ENCODE data around the gene CD52.
"Not testable (repeated sequence)": the region's sequence is repeated elsewhere in the genome, so short reads cannot be mapped to it uniquely, and the experiment has no call there.

The CD52 gene

GRCh38 chr1:26297791-26298124, 20.0 kb upstream of the CD52 start:
- DNase-seq (ENCODE audit: low read depth in 3 of 3, low spot score in 1 of 3), result no peak

- no peak for DNase-seq (ENCODE audit: low read depth in 3 of 3, low spot score in 1 of 3)
Observed at GRCh38 chr1:26300578-26301275, 17.0 kb upstream of the CD52 start.

DNA sequence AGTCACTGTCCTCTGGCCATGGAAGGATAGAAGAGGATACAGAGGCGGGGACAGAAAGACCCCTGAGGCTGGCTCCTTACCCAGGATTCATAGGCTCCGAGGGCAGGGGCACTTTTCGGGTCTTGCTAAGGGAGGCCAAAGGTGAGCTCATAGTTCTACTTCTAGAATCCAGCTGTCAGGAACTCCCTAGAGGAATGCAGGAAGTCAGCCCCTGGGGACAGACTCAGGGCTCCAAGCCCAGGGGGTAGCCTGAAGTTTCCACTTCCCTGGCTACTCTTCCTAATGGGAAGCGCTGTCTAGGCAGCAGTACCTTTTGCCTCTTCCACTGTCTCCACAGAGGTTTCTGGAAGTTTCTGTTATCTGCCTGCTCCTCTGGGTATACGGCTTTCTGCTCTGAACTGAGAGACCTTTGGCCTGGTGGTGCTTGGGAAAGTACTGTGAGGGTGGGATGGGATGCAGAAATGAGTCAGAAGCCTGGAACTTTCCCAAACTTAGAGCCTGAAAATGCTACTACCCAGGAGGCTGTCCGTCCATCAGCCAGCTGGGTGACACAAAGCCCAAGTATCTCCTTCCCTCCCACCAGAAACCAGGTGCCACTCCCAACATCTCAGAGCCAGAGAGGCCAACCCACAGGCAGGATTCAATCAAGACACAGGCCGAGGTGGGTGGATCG, 14.9 kb upstream of the CD52 start:
- DNase-seq (ENCODE audit: low read depth in 3 of 3, low spot score in 1 of 3), result no peak

DNA sequence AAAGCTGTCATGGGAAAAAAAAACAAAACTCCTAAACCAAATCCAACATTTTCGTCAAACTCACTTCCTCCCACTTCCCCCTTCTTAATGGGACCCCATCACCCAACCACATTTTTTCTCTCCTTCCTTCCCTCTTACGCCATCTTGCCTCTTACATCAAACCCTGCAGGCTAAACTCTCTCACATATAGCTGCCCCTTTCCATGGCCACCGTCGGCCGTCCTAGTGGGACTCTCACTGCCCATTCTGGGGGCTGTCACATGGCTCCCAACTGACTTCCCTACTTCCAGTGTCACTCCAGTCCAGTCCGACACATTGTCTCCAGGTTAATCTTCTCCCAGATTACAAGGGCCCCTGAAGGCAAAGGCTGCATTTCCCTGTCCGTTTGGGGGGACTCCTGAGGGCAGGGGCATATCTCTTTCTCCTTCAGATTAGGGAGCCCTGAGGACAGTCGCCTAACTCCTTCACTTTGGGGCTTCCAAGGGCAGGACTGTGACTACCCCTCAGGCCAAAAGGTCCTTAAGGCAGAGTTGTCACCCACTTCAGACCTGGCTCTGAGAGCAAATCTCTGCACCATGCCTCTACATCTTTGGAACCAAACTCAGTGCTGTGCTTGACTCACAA, 12.0 kb upstream of the CD52 start:
- DNase-seq (ENCODE audit: low read depth in 3 of 3, low spot score in 1 of 3), result no peak

GRCh38 chr1:26306290-26307229, 11.2 kb upstream of the CD52 start, which contains the start of gene UBXN11:
Gene UBXN11 (minus strand): TSS chr1:26306636. CDS start chr1:26302883, 3,753 bp downstream.
- peak; percentile 73 to 84 (median 80) for DNase-seq (ENCODE audit: low read depth in 3 of 3, low spot score in 1 of 3)

DNA sequence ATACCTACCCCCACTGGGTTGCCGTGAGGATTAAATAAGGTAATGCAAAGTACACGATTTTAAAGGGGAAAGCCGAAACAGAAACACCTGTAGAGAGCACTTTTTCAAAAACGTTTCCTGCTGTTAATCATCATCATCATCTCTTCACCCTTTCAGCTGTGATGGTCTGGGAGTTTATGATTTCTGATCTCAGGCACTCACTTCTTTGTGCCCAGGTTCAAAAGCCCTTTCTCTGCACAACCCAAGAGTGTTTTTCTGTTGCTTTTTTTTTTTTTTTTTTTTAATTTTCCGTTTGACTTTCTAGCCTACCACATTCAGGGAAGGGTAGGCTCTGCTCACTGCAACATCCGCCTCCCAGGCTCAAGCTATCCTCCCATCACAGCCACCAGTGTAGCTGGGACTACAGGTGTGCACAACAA, 10.4 kb upstream of the CD52 start:
- no peak for DNase-seq (ENCODE audit: low read depth in 3 of 3, low spot score in 1 of 3)

GRCh38 chr1:26307966-26308899, 9.5 kb upstream of the CD52 start:
- not testable (repeated sequence) for DNase-seq (ENCODE audit: low read depth in 3 of 3, low spot score in 1 of 3)

- DNase-seq (ENCODE audit: low read depth in 3 of 3, low spot score in 1 of 3), result no peak
Observed at GRCh38 chr1:26314501-26314900, 3.3 kb upstream of the CD52 start.

DNA sequence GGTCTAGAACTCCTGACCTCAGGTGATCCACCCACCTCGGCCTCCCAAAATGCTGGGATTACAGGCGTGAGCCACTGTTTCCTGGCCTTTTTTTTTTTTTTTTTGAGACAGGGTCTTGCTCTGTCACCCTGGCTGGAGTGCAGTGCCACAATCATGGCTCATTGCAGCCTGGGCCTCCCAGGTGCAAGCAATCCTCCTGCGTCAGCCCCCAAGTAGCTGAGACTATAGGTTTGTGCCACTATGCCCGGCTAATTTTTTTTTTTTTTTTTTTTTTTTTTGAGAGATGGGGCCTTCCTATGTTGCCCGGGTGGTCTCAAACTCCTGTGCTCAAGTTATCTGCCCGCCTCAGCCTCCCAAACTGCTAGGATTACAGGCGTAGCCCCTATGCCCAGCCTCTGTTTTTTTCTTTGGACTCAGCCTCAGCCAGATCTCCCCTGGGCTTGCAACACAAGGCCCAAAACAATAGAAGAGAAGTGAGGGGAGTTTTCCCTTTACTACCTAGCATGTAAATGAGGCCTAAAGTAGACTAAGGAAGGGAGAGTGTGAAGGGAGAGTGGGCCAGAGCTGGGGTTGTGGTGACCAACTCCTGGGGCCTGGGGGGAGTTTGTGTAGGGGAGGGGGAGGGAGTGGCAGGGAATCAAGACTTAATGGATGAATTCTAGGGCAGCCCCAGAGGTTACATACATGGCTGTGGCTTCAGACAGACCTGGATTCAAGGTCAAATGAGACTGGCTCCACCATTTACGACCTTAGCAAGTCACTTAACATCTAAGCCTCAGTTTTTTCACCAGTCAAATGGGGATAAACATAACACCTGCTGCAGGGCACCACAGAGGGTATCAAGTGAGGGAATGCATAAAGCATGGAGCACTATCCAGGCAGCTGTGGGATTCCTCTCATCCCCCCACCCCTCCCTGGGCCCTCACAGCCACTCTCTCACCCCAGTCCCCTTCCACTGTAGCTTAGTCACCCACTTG, 1.6 kb upstream of the CD52 start:
- no peak for DNase-seq (ENCODE audit: low read depth in 3 of 3, low spot score in 1 of 3)

DNA sequence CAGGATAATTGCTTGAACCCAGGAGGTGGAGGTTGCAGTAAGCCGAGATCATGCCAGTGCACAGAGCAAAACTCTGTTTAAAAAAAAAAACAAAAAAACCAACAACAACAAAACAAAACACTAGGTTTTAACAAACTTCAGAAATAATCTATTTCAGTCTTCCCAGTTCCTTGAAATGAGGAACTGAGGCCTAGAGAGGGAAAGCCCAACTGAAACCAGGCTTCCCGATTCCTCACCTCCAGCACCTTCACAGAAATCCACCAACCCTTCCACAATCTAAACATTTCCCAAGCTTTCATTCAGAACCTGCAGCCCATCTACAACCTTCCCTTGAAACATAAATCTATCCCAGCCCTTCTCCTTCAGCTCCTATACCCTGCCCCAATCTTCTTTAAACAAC, 612 bp upstream of the CD52 start:
- no peak for DNase-seq (ENCODE audit: low read depth in 3 of 3, low spot score in 1 of 3)

- peak in 1 of 3 donors; percentile 25 for DNase-seq (ENCODE audit: low read depth in 3 of 3, low spot score in 1 of 3)
Observed at GRCh38 chr1:26318338-26319064, 743 bp downstream of the CD52 start.

DNA sequence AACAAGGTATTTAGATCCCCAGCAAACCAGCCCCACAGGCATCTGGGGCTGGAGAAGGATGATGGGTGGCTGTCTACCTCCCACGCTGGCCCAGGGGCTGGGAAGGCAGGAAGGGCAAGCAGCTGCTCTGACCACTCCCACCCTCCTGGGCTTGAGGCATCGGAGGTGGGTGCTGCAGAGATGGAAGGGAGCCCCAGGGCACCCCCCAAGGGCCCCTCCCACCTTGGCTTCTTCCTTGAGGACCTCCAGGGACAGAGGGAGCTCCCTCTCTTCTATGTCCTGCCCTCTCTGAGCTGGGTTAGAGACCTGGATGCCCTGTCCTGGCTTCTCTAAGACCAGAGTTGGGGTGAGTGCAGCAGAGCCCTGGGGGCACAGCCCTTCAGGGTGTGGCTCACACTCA, 3.1 kb downstream of the CD52 start:
- DNase-seq (ENCODE audit: low read depth in 3 of 3, low spot score in 1 of 3), result no peak

DNA sequence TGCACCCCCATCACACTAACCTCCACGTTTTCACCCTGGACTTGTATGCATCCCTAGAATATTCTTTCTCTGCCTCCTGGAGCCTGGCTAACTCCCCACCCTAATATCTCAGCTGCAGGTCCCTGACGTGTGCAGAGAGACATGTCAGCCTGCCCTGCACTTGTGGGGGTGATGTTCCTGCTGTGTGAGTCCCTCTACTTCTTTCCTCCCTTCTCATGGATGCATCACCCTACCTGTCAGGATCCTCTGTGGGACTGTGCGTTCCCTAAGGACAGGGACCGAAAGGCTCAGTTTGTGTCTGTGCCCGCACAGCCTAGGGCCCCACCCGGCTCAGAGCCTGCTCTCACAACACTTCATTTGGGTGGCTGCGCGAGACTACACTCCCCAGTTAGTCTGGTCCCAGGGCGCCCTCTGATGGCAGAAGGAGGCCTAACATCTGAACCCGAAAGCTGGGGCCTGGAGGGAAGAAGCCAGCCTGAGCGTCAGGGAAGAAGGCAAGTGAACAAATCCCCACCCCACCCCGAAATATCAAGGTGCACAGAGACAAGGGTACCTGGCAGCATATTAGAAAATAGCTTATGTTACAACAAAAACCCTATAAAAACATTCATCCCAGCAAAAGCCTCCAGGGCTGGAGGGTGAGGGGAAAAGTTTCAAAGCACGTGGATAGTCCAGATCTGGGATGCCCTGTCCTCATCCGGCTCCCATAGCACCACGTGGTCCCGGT, 3.7 kb downstream of the CD52 start:
- peak; percentile 82 to 98 (median 91) for DNase-seq (ENCODE audit: low read depth in 3 of 3, low spot score in 1 of 3)

DNA sequence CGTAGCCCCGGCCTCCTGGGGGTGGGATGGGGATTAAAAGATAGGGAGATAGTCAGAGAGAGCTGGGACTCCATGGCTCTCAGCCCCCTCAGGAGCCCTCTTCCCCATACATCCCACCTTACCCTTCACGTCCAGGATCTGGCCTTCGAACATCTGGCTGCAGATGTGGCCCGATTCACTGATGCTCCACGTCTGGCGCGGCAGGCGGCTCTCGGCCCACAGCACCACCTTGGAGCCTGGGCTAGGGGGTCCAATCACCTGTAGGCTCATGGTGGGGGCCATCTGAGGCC, 4.2 kb downstream of the CD52 start:
- DNase-seq (ENCODE audit: low read depth in 3 of 3, low spot score in 1 of 3), result no peak

- DNase-seq (ENCODE audit: low read depth in 3 of 3, low spot score in 1 of 3), result no peak
Observed at GRCh38 chr1:26323382-26323781, 5.6 kb downstream of the CD52 start.

GRCh38 chr1:26324550-26324949, 6.8 kb downstream of the CD52 start:
- DNase-seq (ENCODE audit: low read depth in 3 of 3, low spot score in 1 of 3), result no peak

DNA sequence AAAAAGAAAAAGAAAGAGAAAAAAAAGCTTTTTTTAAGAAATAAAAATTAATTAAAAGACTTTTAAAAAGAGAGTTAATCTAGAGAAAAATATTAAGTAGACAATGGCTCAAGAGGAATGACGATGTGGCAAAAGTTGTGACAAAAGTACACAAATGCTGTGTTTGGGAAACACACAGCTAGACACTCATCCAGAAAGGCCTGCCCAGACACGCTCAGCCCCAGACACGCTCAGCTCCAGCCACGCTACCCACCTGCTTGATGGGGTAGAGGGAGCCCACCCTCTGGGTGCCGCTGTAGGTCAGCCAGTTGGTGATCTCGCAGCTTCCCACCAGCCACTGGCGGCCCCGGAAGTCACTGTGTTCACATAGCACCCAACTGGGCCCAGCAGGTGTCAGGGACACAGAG, 10.2 kb downstream of the CD52 start:
- DNase-seq (ENCODE audit: low read depth in 3 of 3, low spot score in 1 of 3), result no peak

DNA sequence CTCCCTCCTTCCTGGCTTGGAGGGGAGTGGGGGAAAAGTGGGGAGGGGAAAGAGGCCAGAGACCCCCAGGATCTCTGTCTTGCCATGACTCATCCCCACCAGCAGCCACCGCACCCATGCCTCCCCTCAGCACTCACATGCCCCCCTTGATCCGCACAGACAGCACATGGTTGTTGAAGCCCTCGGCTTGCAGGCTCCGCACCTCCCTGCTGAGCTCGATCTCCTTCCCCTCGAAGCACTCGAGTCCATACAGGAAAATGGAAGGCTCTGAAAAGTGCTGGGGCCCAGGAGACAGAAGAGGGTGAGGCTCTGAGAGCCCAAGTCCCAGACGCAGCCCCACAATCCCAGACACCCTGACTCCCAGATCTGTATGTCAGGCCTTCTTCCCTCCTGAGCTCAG, 10.8 kb downstream of the CD52 start:
- DNase-seq (ENCODE audit: low read depth in 3 of 3, low spot score in 1 of 3), result no peak

Measured in stimulated activated CD4-positive, alpha-beta T cell treated with anti-CD3 and anti-CD28 coated beads, TNF-alpha, amount 100 ng/mL, for 1 hour (primary cell).